Activated CD8-positive, alpha-beta memory T cell treated with anti-CD3 and anti-CD28 coated beads, Interleukin-2, amount 50 U/mL, for 24 hours (primary cell): ENCODE results near the gene SP6.

ENCODE experiments used
- DNase-seq: peaks from one replicate; pipeline ENCODE4 v3.0.0-alpha.2; 2020; ENCODE audit errors: extremely low read depth

The SP6 gene

DNA sequence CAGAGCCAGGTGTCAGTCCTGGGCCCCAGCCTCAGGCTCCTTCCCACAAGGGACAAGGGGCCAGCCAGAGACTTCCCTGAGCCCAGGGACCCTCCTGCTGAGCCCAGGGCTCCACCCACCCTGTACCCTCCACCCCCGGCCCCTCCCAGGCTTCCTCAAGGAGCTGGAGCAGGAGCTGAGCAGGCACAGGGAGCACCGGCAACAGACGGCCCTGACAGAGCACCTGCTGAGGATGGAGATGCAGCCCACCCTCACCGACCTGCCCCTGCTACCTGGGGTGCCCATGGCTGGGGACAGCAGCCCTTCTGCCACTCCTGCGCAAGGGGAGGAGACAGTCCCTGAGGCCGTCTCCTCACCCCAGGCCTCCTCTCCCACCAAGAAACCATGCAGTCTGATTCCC lies 14.4 kb downstream of the SP6 start:
- no peak for DNase-seq

DNA sequence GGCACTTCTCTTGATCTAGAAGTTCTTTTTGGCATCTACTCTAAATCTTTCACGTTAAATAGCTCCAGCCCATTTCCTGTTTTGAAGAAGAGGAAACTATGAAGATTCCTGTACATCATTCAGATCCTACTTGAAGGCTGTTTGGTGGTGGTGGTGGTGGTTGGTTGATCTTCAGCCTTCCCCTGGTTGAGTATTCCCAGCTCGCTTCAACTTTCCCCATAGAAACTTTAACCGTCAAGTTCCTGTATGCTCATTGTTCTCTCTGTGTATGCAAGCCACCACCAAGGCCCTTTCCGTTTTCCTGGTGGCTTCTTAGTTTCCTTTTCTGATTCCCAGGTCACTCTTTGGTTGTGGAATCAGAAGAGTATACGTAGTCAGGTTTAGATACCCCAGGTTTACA lies 16.2 kb downstream of the SP6 start:
- no peak for DNase-seq

DNA sequence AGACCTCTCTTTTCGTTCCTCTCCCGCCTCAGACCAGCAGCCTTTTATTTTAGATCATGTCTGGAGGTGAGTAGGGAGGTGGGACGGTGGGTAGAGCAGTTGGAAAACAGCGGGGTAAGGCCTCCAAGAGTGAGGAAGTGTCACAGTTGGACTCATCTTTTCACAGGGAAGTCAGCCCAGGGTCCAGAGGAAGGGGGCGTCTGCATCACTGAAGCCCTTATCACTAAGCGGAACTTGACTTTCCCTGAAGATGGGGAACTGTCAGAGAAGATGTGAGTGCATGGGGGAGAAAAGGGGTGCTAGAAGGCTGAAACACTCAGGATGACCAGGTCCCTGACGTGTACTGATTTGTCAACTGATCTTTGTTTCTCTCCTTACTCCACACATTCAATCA lies 19.0 kb downstream of the SP6 start:
- DNase-seq = no peak

DNA sequence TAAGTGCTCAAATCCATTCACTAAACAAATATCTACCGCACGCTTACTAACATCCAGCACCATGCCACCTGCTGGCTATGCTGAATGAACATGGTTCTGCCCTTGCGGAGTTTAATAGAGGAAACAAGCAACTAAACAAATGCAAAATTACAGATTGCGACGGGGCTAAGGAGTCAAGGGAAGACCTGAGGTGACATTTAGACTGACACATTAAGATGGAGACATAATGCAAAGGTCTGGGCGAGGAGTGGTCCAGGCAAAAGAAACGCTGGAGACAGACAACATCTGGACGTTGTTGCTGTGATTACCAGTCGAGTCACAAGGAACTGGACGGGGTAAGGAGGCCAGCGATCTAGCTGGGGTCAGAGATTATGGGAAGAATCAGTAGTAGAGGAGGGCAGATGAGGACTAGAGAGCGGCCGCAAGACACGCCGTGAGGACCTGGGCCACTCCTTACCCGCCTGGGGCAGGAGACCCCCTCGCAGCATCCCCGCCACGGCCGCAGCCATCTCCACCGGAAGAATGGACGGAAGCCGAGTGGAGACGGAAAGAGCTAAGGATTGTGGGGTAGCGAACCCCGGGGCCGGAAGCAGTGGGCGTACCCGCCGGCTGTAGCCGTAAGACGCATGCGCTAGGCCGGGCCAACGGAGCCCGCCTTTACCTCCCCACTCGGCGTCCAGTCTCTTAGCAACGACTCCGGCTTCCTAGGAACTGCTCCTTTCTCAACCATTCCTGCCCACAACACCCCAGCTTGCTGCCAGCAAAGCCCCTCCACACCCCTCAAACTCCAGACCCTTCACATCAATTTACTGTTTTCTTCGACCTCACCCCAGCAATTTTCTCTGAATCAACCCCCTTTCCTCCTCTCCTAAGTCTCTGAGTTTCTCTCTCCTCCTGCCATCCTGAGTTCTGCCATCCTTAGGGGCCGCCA lies 19.7 kb downstream of the SP6 start, which contains the start of the genes LRRC46 and MRPL10:
Gene LRRC46 (plus strand): TSS at position 668 of the 931 bp plus-strand sequence. CDS start 320 bp downstream, outside the sequence.
Gene MRPL10 (minus strand): TSS at position 539 of the 931 bp plus-strand sequence. CDS start 30 bp downstream, at position 509.
- DNase-seq = peak; percentile 83

DNA sequence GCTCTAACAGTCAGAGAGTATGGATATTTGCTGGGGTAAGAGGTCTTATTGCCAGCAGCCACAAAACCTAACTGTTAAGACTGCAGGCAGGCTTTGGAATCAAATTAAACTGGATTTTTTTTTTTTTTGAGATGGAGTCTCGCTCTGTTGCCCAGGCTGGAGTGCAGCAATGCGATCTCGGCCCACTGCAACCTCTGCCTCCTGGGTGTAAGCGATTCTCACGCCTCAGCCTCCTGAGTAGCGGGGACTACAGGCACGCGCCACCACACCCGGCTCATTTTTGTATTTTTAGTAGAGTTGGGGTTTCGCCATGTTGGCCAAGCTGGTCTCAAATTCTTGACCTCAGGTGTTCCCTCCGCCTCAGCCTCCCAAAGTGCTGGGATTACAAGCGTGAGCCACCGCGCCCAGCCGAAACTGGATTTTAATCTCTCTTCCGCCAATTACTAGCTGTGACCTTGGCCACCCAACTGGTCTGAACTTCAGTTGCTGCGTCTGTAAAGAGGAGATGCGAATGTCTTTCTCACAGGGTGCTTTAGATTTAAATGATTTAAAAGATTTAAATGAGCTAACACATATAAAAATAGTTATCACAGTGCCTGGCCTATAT lies 20.5 kb downstream of the SP6 start:
- no peak for DNase-seq

DNA sequence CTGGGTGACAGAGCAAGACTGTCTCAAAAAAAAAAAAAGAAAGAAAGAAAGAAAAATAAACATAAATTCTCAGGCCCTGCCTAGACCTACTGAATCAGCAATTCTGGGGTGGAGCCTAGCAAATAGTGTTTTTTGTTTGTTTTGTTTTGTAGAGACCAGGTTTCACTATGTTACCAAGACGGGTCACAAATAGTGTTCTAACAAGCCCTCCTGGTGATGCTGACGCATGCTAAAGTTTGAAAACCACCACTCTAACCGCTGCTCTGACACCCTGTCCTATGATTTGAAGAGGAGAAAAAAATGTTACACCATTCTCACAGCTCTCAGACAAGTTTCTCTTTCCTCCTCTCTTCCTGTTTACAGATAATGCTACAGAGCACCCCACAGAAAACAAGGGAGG lies 21.1 kb downstream of the SP6 start:
- no peak for DNase-seq

DNA sequence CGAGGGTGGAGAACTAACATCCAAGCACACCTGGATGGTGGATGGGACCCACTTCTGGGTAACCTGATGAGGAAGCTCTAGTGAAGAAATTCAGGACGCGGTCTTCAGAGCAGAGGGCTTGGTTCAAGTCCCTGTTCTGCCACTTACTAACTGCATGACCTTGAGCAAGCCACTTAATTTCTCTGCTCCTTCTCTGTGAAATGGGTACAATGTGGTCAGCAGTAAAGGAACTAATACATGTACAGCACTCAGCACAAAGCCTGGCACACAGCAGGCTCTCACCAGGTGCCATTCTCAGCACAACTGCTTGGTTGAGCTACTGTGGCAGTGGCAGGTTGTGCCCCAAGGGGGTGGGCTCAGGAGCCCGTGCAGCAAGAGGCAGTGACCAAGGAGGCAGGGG lies 27.4 kb downstream of the SP6 start:
- no peak for DNase-seq

DNA sequence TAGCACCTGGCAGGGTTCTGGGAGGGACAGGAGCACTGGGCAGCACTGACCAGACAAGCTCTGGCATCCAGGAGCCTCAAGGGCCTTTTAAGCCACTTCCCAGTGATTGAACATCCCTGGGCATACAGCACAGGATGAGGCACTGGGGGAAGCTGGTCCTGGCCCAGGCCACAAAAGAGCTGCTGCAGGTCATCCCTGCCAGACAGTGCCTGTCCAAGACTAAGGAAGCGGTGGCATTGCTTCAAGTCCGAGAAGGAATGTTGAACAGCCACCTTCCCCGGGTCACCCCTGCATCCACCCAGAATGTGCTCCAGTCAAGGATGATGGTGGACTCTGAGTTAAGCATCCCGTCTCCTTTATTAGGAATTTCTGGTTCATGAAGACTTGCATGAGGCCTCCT lies 28.2 kb downstream of the SP6 start:
- DNase-seq = no peak

DNA sequence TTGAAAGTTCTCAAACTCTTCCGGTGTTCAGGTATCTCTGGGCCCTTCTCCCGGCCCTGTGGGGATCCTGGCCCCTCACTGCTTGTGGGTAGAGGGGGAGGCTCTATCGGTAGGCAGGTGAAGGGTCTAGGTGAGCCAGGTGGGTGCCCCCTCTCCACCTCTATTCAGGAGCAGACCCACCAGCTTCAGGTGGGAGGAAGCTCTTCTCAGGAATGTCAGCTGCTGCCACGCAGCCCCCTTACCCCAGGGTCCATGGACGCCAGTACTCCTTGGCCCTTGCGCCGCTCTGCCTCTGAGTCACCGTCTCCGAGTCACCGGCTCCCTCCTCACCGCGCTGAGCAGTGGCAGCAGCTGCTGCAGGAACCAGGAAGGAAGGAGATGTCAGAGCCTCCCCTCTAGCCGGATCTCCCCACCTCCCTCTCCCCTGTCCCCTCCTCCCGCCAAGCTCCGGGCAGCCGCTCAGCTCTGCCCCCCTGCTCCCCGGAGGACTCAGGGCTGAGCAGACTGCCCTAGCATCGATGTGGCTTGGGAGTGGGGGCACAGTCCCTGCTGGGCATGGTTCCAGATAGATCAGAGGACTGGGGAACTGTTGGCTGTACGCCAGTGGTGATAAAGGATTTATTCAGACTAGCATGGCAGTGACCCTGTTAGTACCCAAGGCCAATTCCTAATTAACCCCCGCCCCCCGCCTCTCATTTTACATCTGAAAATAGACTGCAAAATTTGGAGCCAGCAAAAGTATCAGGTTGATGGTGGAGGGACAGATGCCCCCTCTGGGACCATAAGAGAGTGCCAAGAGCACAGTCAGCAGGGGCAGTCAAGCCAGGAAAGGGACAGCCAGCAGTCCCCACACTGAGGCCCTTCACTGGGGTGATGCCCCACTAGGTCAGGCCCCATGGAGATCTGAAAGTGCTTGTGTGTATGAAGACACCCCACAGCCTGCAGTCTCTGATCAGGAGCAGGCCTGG lies 29.3 kb downstream of the SP6 start, which contains the start of gene OSBPL7:
Gene OSBPL7 (minus strand): TSS at position 371 of the 968 bp plus-strand sequence. CDS start 1,516 bp downstream, outside the sequence.
- no peak for DNase-seq

DNA sequence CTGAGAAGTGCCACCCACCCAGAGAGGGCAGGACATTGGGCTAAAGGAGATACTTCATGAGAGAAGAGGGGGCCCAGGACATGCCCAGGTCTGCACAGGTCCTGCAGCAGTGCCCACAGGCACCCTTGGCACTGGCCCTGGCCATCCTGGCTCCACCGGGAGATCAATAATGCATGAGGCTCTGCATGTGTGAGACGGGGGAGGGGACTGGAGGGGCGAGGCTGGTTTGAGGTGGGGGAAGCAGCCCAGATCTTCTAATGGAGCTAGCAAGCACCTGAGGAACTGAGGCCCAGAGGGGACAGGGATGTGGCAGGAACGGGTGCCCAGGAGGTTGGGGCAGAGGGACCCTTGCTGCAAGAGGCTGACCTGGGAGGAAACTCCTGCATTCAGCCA lies 29.9 kb downstream of the SP6 start:
- DNase-seq = no peak

DNA sequence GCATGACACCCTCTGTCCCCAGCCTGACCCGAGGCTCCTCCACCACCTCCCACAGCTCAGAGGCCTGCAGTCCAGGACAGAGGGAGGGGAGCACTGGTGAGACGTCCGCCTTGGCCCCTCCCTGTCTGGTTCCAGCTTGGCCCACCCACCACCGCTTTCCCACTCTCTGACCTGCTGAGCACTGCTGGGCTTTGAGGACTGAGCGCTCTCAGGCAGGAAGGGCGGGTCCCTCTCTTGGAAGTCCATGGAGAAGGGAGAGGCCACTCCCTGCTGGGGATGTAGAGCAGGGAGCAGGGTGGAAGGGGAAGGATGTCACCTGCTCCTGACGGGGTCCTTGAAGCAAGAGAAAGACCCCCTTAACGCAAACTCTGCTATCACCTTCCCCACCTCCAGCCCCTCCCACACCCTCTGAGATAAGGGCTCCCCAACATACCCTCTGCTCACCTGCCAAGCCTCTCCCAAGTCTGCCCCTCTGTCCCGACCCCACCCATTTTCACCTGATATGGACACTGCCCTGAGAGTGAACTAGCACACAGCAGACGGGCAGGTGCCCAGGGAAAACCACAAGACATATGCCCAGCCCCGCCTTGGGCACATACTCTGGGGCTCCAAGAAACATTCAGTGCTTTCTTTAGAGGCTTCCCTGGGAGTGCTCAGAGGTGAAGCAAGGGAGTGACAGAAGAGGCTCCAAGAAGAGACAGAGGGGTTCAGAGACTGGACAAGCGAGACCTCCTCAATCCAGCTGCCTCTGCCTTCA lies 30.8 kb downstream of the SP6 start:
- DNase-seq = no peak

DNA sequence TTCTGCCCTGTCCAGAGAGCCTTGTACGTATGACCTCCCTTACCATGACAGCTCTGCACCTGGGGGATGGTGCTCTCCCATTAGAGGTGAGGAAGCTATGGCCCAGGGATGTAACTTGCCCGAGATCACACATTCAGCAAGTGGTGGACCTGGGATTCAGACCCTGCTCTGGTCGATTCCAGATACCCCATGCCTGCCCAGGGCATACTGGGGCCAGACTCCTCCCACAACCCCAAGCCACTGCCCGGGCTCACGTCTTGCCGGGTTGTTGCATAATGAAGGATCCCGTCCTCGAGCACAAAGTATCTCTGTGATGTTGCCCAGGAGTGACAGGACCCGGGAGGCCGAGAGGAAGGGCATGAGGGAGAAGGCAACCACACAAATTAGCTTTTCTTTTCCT lies 31.5 kb downstream of the SP6 start:
- no peak for DNase-seq

DNA sequence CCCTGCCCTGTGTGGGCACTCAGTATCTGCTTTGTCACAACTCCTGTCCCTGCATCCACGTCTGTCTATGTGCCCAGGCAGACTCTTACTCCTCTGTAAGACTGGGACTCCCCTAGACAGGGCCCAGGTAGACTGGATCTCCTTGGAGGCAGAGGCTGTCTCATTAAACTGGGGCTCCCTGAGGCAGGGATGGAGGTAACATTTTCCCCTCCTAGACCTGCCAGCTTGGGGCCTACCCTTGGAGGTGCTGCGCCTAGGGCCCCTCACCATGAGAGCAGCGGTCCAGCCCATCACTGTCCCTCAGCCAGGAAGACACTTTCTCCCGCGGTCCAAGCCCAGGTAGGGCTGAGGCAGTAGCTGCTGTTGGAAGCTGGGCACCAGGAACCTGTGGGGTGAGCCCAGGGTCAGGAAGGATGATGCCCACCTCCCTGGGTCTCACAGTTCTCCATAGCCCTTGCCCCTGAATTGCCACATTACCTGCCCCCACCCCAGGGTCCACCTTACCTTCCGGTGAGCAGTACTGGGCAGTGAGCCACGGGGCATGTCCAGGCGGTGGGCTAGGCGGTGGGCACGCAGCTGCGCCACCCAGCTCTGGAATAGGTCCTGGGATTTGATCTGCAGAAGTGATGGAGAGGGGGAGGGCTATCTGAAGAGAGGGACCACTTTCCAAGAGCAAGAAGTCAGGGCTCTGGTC lies 32.8 kb downstream of the SP6 start:
- DNase-seq = no peak

DNA sequence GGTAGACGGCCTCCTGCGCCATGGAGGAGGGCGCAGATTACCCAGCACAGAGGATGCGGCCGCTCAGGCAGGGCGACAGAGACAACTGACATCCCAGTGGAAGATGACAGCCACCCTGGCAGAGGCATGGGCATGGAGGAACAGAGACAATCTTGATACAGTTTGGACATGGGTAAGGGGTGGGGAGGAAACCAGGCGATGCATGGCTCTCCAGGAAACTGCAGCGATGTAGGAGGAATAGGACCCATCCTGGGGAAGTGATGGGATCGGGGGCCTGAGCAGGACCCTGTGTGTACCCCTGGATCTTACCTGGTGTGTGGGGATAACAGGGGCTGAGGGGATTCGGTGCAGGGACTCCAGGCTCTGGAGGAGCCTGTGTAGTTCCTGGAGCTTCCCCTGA lies 34.0 kb downstream of the SP6 start:
- no peak for DNase-seq

DNA sequence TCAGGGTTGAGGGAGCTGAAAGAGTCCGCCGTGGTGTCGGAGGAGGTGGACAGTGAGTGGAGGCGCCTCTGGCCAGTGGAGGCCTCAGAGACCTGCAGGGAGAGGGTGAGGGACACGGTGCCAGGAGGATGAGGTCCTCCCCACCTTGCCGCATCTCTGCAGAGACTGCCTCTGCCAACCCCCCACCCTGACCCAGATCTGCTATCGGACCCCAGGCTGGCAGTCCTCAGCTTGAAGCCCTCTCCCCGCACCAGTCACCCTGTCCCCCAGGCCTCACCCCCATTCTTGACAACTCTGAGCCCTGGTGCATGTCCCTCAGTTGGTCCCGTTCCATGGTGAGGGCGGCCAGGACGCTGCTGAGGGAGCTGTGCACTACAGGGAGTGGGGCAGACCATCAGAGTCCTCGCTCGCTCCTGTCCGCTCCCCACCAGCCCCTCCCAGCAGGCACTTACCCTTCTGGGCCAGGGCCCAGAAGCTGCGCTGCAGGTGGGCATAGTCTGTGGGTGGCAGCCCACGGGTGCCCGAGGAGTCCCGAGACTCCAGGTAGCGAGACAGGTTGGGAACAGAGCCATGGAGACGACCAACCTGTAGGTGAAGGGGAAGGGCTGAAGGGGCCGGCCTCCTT lies 34.7 kb downstream of the SP6 start:
- DNase-seq = no peak

DNA sequence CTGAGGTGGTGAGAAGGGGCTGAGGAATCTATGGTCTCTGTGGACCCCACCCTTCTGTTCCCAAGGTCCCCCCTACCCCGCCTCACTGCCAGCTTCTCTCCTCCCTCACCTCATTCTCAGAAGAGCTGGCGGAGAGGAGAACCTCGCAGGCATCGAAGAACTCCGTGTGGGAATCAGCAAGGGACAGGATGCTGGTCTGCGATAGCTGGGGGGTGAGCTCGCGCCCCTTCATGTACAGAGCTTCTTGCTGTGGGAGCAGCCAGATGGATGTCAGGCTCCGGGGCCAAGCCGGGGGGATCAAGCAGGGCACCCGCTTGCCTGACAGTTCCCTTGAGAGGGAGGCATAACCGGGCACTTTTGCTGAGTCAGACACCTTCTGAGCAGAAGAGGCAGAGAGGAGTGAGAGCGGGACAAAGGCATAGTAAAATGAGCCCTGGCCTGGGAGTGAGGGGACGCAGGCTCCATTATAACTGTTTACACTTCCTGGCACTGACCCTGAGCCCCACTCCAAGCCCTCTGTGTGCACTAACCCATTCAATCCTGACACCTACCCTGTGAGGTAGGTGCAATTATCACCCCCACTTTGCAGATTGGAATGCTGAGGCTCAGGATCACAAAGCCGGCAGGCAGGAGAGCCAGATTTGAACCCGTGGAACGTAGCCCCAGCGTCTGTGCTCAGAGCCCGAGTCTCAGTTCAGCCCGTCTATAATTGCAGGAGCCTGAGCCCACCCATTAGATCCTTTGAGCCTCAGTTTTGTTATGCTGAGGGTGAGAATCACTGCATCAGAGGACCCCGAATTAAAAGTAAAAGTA lies 35.7 kb downstream of the SP6 start:
- no peak for DNase-seq

DNA sequence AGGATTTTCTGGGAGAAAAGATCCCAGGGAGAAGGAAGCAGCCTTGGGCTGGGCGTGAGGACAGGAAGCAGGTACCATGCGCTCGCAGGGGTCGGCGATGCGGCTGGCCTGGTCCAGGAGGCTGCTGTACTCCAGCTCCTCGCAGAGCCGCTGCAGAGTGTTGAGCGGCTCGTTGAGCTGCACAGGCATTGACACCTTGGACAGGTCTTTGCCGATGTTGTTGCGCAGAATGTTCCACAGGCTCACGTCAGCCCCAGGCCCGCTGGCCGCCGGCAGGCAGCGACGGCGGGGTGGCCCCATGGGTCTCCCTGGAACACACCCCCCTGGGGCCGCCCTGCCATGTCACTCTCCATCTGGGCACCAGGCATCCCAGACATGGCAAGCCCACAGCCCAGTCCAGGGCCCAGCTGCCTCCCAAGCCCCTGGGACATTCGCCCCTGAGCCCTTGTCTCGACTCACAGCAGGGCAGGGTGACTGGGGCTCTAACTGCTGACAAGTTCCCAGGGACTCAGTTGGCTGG lies 37.4 kb downstream of the SP6 start:
- no peak for DNase-seq

DNA sequence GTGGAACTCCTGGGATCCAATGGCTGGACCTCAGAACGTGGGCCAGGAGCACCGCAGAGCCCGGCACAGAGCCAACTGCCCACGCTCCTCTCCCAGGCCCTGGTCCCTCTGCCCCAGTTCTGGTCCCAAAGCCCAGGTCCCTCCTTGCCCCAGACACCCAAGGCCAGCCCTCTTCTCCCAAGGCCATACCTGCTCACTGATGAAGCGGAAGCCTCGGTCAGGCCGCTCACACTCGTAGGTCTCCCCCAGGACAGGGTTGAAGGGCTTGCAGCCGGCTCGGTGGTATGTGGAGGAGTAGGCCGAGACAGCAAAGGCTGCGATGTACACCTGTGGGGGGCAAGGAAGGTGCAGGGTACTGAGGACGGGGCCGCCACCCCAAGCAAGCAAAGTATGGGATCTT lies 37.9 kb downstream of the SP6 start:
- no peak for DNase-seq
